ENCODE results near the gene LGALS7.

GRCh38 chr19:38793177-38793576 is 19.9 kb upstream of the LGALS7 start:
- TF ChIP-seq CTCF (IDR thresholded peaks at IDR 0.05) (no peak), POLR2AphosphoS5 (IDR thresholded peaks at IDR 0.05) (no peak), EP300 (IDR thresholded peaks at IDR 0.05) (no peak)
